Vagina (tissue), 2 donors: ENCODE results near the gene CCNE1. TPM values are rescaled to one million over a fixed set of nuclear protein-coding genes. Genes with fewer than 3 reads are reported as not detected.

Source experiments
- DNase-seq, 2 donors: peaks; one replicate each; pipeline ENCODE4 v3.0.0-alpha.2; 2017; ENCODE audit errors: extremely low spot score in 2 of 2
- H3K27ac ChIP-seq: fragments of 200-600 bp; sonication (generic); one replicate; pipeline ENCODE4 v1.5.1; 2019
- H3K27me3 ChIP-seq: fragments of 200-600 bp; sonication (generic); one replicate; pipeline ENCODE4 v1.5.1; 2019
- H3K36me3 ChIP-seq, 2 donors: fragments of 200-600 bp; sonication (generic); one replicate each; pipeline ENCODE4 v1.5.1; 2017 to 2019
- H3K4me1 ChIP-seq: fragments of 200-600 bp; sonication (generic); one replicate; pipeline ENCODE4 v1.5.1; 2019
- H3K4me3 ChIP-seq, 2 donors: fragments of 200-600 bp; sonication (generic); 1 replicate in 1 of 2; 2 replicates in 1 of 2; pipeline ENCODE4 v1.5.1; 2016 to 2019
- H3K9me3 ChIP-seq: fragments of 200-600 bp; sonication (generic); one replicate; pipeline ENCODE4 v1.5.1; 2019
- POLR2A ChIP-seq, 2 donors: fragments of 450-650 bp; IDR thresholded peaks; one replicate each; pipeline ENCODE4 v1.6.1; 2017; ENCODE audit warnings: antibody characterized with exemption in 2 of 2, mild to moderate bottlenecking in 2 of 2, moderate library complexity in 2 of 2
- intact Hi-C: fragments of 100-400 bp; cut with DNase I; formaldehyde crosslinking; loops from one replicate; pipeline ENCODE4 v1.15.1; 2023
- total RNA-seq: library from RNA; depleted of rRNA; stranded (reverse); fragments of >200 nt; gene quantifications from one replicate; pipeline ENCODE4 v1.2.3, GENCODE V29; 2016
- TF ChIP-seq, protein P1 (sequence below), 3 experiments: fragments of 450-650 bp in 2 of 3; fragments of 200-600 bp in 1 of 3; sonication (generic) in 1 of 3; IDR thresholded peaks; one replicate each; pipeline ENCODE4 v1.5.1; 2017 to 2019; ENCODE audit warnings: antibody characterized with exemption in 3 of 3, mild to moderate bottlenecking in 2 of 3, moderate library complexity in 2 of 3

Gene CCNE1
- total RNA-seq, 1 donor from 2014 or later, result 3.2 TPM

DNA sequence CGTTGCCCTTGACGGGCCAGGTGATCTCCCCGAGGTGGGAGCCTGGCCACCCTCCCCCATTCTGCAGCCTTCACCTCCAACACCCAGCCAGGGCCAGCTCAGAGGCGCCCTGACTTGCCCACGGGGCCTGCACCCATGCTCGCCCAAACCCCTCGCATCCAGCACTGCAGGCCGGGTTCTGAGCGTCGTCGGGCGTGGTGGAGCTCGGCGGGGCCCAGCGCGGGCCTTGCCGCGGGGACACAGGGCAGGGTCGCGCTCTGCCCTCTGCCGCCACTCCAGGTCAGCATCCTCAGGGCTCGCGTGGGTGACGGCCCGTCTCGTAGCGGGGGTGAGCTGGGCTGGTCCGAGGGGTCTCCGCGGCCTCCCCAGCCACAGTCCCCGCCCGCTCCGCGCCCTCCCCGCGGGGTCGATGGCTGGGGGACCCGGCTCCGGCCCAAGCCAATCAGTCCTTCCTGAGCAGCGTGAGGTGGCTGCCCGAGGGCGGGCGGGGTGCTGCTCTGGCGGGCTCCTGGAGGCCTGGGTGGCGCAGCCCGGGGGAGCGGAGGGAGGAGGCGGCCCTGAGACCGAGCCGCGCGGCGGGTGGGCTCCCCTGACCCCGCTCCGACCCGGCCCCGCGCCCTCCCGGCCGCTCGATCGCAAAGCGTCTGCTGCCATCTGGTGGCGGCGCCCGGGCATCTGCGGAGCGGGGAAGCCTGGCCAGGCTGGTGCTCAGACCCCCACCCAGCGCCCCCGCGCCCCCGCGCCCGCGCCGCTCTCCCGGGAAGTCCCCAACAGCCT, 61.4 kb downstream of the CCNE1 start:
- Histone ChIP-seq H3K27ac (no peak overlapping the region), H3K4me3 (peak overlapping the region; percentile 30 to 43), H3K27me3 (no peaks in the 10 kb centered on the region), H3K36me3 (no peaks in the 10 kb centered on the region), H3K9me3 (no peaks in the 10 kb centered on the region), H3K4me1 (peaks cover 13% of the 10 kb centered on the region)
- intact Hi-C loops, result loop anchor here (5.0 to 10.0 kb wide), 2 partner anchors 98 to 146 kb away; no protein-coding TSS in a partner anchor
- TF ChIP-seq, protein P1, sequence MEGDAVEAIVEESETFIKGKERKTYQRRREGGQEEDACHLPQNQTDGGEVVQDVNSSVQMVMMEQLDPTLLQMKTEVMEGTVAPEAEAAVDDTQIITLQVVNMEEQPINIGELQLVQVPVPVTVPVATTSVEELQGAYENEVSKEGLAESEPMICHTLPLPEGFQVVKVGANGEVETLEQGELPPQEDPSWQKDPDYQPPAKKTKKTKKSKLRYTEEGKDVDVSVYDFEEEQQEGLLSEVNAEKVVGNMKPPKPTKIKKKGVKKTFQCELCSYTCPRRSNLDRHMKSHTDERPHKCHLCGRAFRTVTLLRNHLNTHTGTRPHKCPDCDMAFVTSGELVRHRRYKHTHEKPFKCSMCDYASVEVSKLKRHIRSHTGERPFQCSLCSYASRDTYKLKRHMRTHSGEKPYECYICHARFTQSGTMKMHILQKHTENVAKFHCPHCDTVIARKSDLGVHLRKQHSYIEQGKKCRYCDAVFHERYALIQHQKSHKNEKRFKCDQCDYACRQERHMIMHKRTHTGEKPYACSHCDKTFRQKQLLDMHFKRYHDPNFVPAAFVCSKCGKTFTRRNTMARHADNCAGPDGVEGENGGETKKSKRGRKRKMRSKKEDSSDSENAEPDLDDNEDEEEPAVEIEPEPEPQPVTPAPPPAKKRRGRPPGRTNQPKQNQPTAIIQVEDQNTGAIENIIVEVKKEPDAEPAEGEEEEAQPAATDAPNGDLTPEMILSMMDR (IDR thresholded peaks at IDR 0.05), result peak; percentile 71 to 94 (median 81)
- TF ChIP-seq POLR2A (IDR thresholded peaks at IDR 0.05), result no peak
- no peak for DNase-seq

Other genes with a start within 250 kb of the CCNE1 start
- gene POP4, start 205.7 kb upstream of the CCNE1 start, total RNA-seq, result 31.4 TPM
- gene PLEKHF1, start 146.5 kb upstream of the CCNE1 start, total RNA-seq, result 37.1 TPM
- gene C19orf12, start 96.7 kb upstream of the CCNE1 start, total RNA-seq, result 14.2 TPM
- 39.8 TPM for gene URI1, start 130.2 kb downstream of the CCNE1 start, total RNA-seq